GM23338 (cell line): ENCODE results near the gene PHTF2.

Source experiments
- CTCF ChIP-seq, 2 experiments: fragments of 200-600 bp in 1 of 2; sonication (generic) in 1 of 2; conservative IDR thresholded peaks; 2 replicates each; pipeline versions ENCODE4 v1.5.1 to v1.6.1; 2016 to 2017; ENCODE audit warnings: antibody characterized with exemption in 2 of 2, low read depth in 2 of 2, mild to moderate bottlenecking in 2 of 2, moderate library complexity in 1 of 2
- EZH2 ChIP-seq: fragments of 200-600 bp; sonication (generic); IDR thresholded peaks from one replicate; pipeline ENCODE4 v1.8.0; 2017; ENCODE audit warnings: antibody characterized with exemption, mild to moderate bottlenecking, low read depth; ENCODE audit not compliant: unreplicated experiment
- POLR2AphosphoS5 ChIP-seq: IDR thresholded peaks from 2 replicates; pipeline ENCODE4 v1.6.1; 2016; ENCODE audit warnings: antibody characterized with exemption, low read depth

- TF ChIP-seq CTCF (conservative IDR thresholded peaks at IDR 0.05; ENCODE audit: low read depth in 2 of 2) (no peak), POLR2AphosphoS5 (no peak), EZH2 (no peak)
These were observed 89.0 kb downstream of the PHTF2 start for GRCh38 chr7:77887567-77887966.
